ENCODE data around the gene PARD6A.

The PARD6A gene

DNA sequence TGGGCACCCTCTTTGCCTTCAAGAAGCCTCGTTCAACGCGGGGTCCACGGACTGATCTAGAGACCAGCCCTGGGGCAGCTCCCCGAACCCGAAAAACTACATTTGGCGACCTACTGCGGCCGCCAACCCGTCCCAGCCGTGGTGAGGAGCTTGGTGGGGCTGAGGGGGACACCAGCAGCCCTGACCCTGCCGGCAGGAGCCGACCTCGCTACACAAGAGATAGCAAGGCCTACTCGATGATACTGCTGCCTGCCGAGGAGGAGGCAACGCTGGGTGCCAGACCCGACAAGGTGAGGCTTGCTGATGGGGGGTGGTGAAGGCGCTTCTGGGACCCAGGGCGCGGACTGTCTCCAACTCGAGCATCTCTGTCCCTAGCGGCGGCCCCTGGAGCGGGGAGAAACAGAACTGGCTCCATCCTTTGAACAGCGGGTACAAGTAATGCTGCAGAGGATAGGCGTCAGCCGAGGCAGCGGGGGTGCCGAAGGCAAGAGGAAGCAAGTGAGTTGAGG is 6.3 kb upstream of the PARD6A start:
- no peak for TF ChIP-seq EZH2phosphoT487 (IDR thresholded peaks at IDR 0.05; ENCODE audit: low read depth)
- TF ChIP-seq CTCF (IDR thresholded peaks at IDR 0.05; ENCODE audit: low read depth, low read length), result no peak
- Histone ChIP-seq H2AFZ (ENCODE audit: low read depth, low read length) (no peak overlapping the region), H3K27ac (ENCODE audit: low read length) (no peak overlapping the region), H3K9me3 (ENCODE audit: insufficient read depth, low read length) (no peaks in the 10 kb centered on the region), H3K36me3 (replicated peaks; ENCODE audit: low read depth, low read length) (peaks cover 29% of the 10 kb centered on the region), H3K4me1 (ENCODE audit: low read length) (peaks cover 7% of the 10 kb centered on the region), H4K20me1 (ENCODE audit: insufficient read depth, low read length) (no peaks in the 10 kb centered on the region), H3K27me3 (ENCODE audit: low read depth, low read length) (no peaks in the 10 kb centered on the region), H3K9ac (ENCODE audit: low read length) (no peak overlapping the region), H3K79me2 (ENCODE audit: low read length) (peaks cover 14% of the 10 kb centered on the region), H3K4me3 (ENCODE audit: low read length) (no peak overlapping the region), H3K4me2 (ENCODE audit: low read length) (no peak overlapping the region)

DNA sequence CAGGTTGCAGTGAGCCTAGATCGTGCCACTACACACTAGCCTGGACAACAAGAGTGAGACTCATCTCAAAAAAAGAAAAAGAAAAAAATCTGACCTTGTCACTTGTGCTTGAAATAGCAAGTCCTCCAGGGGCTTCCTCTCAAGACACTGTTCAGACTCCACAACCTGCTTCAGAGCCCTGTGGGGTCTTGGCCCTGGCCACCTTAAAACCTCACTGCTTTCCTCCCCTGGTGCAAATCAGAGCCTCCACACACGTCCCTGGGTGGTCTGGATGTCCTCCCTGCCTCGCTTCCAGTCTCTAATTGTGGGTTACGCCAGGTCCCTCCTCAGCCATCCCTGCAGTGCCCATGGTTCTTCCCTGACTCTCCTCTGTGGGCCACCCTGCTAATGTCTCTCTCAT is 5.4 kb upstream of the PARD6A start:
- Histone ChIP-seq H3K36me3 (replicated peaks; ENCODE audit: low read depth, low read length) (peaks cover 24% of the 10 kb centered on the region), H3K9me3 (ENCODE audit: insufficient read depth, low read length) (no peaks in the 10 kb centered on the region), H3K4me1 (ENCODE audit: low read length) (peaks cover 7% of the 10 kb centered on the region), H3K27ac (ENCODE audit: low read length) (no peak overlapping the region), H4K20me1 (ENCODE audit: insufficient read depth, low read length) (no peaks in the 10 kb centered on the region), H3K79me2 (ENCODE audit: low read length) (peaks cover 19% of the 10 kb centered on the region), H2AFZ (ENCODE audit: low read depth, low read length) (no peak overlapping the region), H3K4me2 (ENCODE audit: low read length) (no peak overlapping the region), H3K27me3 (ENCODE audit: low read depth, low read length) (no peaks in the 10 kb centered on the region), H3K4me3 (ENCODE audit: low read length) (no peak overlapping the region), H3K9ac (ENCODE audit: low read length) (no peak overlapping the region)
- TF ChIP-seq CTCF (IDR thresholded peaks at IDR 0.05; ENCODE audit: low read depth, low read length), result no peak
- no peak for TF ChIP-seq EZH2phosphoT487 (IDR thresholded peaks at IDR 0.05; ENCODE audit: low read depth)

GRCh38 chr16:67656344-67657016 is 4.3 kb upstream of the PARD6A start:
- Histone ChIP-seq H3K9ac (ENCODE audit: low read length) (no peak overlapping the region), H3K27me3 (ENCODE audit: low read depth, low read length) (no peaks in the 10 kb centered on the region), H3K4me3 (ENCODE audit: low read length) (no peak overlapping the region), H3K4me1 (ENCODE audit: low read length) (peaks cover 13% of the 10 kb centered on the region), H4K20me1 (ENCODE audit: insufficient read depth, low read length) (no peaks in the 10 kb centered on the region), H3K27ac (ENCODE audit: low read length) (no peak overlapping the region), H3K9me3 (ENCODE audit: insufficient read depth, low read length) (no peaks in the 10 kb centered on the region), H3K36me3 (replicated peaks; ENCODE audit: low read depth, low read length) (peaks cover 24% of the 10 kb centered on the region), H2AFZ (ENCODE audit: low read depth, low read length) (no peak overlapping the region), H3K79me2 (ENCODE audit: low read length) (peaks cover 19% of the 10 kb centered on the region), H3K4me2 (ENCODE audit: low read length) (no peak overlapping the region)
- TF ChIP-seq EZH2phosphoT487 (IDR thresholded peaks at IDR 0.05; ENCODE audit: low read depth) (no peak), CTCF (IDR thresholded peaks at IDR 0.05; ENCODE audit: low read depth, low read length) (no peak)

- H3K9me3 ChIP-seq (ENCODE audit: insufficient read depth, low read length), result no peaks in the 10 kb centered on the region
- H4K20me1 ChIP-seq (ENCODE audit: insufficient read depth, low read length), result no peaks in the 10 kb centered on the region
- no peak overlapping the region for H3K9ac ChIP-seq (ENCODE audit: low read length)
- no peak overlapping the region for H3K4me2 ChIP-seq (ENCODE audit: low read length)
- no peak overlapping the region for H2AFZ ChIP-seq (ENCODE audit: low read depth, low read length)
- H3K4me1 ChIP-seq (ENCODE audit: low read length), result peaks cover 13% of the 10 kb centered on the region
- no peak overlapping the region for H3K27ac ChIP-seq (ENCODE audit: low read length)
- TF ChIP-seq EZH2phosphoT487 (IDR thresholded peaks at IDR 0.05; ENCODE audit: low read depth) (no peak), CTCF (IDR thresholded peaks at IDR 0.05; ENCODE audit: low read depth, low read length) (no peak)
- peaks cover 19% of the 10 kb centered on the region for H3K79me2 ChIP-seq (ENCODE audit: low read length)
- no peak overlapping the region for H3K4me3 ChIP-seq (ENCODE audit: low read length)
- peaks cover 24% of the 10 kb centered on the region for H3K36me3 ChIP-seq (replicated peaks; ENCODE audit: low read depth, low read length)
- H3K27me3 ChIP-seq (ENCODE audit: low read depth, low read length), result no peaks in the 10 kb centered on the region
Measured at GRCh38 chr16:67657017-67657608, 3.6 kb upstream of the PARD6A start.
